Right ventricle myocardium superior (tissue), 1 donor: Measurements from ENCODE around the gene COBL. TPM values are rescaled to one million over a fixed set of nuclear protein-coding genes. Genes with fewer than 3 reads are reported as not detected.

Source experiments
- ATAC-seq: fragments of 200-7000 bp; cut with Tn5 transposase; one replicate; pipeline ENCODE4 v1.9.1; 2020; ENCODE audit warnings: mild to moderate bottlenecking; ENCODE audit not compliant: poor library complexity
- DNase-seq: peaks from one replicate; pipeline ENCODE4 v3.0.0-alpha.2; 2020
- intact Hi-C: fragments of 100-400 bp; cut with DNase I; formaldehyde crosslinking; loops from one replicate; pipeline ENCODE4 v1.11.2; 2022
- total RNA-seq: library from RNA; stranded (reverse); fragmentation: NEBNext Ultra II Directional; extraction: Animal tissue kit (Norgen Biotek cat#: 25700); gene quantifications from one replicate; pipeline ENCODE4 v1.2.1, GENCODE V29; 2021
- donor health status: DM: no; HTN: yes; CAD: no; lungs with severe emphysema.

COBL gene
- total RNA-seq, 1 donor from 2014 or later, result 76.5 TPM

GRCh38 chr7:51019891-51020870 lies 296.4 kb downstream of the COBL start:
- intact Hi-C loops, result no loop called here
- no peak for ATAC-seq
- DNase-seq, result no peak

DNA sequence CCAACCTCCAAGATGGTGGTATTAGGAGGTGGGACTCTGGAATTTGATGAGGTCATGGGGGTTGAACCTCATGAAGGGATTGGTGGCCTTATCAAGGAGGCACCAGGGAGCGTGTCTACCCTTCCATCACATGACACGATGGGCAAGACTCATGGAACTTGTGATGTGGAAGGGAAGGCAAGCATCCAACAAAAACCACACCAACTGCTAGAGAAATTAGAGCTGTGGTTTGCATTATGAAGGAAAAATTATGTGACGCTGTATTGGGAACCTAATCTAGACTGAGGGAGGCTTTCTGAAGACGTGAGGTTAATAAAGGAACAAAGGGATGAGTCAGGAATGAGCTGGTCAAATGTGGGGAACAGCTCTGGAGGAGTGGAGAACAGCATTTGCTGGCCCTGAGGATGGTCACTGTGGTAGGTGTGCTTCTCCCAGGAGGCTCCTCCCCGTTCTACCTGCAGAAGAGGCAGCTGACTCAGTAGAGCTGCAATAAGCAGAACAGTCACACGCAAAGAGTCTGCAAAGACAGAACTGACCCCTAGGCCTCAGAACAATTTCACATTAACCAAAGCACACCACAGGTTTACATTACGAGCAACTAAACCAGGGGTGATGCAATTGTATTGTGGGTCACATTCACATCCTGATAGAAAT lies 297.3 kb downstream of the COBL start:
- no peak for DNase-seq
- intact Hi-C loops, result no loop called here
- no peak for ATAC-seq

DNA sequence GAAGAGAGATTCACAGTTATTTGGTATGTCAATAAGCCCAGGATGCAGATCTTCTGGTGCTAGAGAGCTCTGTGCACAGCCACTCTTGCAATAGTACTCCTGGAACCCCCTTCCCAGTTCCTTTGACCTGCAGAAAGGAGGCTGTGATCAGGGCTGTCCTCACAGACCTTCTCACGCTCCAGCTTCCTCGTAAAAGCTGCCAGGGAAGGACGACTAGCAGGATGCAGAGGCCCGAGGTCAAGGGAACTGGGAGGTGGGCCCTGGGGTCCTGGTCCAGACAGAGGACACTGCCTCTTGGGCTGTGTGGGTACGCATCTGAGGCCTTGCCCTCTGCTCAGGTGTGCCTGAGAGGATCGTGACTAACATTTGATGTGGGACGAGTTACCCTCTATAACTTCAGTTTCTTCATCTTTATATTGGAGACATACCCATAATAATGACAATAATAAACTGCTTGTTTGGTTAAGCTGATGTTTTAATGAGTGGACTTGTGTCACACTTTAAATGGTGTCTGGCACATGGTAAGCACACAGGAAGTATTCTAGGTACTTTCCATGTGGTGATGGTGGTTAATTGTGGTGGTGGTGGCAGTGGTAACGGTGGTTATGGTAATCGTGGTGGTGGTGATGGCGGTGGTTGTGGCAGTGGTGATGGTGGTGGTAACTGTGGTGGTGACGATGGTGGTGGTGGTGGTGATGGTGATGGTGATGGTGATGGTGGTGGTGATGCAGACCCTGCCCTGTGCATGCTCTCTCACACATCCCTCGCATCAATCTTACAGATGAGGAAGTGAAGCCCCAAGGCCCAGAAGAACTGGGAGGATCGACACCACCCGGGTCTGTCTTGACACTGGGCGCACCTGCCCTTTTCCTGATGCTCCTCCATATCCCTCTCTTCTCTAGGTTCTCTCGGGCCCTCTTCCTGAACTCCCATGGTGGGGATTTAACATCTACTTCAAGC lies 298.8 kb downstream of the COBL start:
- DNase-seq (no peak), ATAC-seq (no peak)
- intact Hi-C loops, result no loop called here

GRCh38 chr7:51016546-51016945 lies 300.1 kb downstream of the COBL start:
- ATAC-seq (no peak), DNase-seq (no peak)

GRCh38 chr7:51015581-51015980 lies 301.0 kb downstream of the COBL start:
- no peak for ATAC-seq
- DNase-seq, result no peak
- intact Hi-C loops, result no loop called here

More at GRCh38 chr7:51016546-51016945, 300.1 kb downstream of the COBL start:
- intact Hi-C loops, result no loop called here

DNA sequence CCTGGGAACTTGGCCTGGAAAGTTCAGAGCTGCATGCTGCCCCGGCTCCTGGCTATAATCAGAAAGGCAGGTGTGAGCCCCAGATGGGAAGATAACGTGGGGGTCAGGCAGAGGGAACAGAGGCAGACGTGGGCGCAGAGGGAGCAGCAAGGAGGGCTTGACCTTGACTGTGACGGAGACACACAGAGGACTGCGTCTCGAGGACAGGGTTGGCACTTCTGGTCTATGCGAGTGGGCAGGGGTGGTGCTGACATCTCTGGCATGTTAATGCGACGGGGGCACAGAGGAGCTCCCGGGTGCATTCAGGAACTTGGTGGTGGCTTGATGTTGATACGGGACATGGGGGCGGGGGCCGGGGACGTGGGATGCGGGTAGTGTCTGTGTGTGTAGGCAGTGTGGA lies 301.8 kb downstream of the COBL start:
- intact Hi-C loops, result no loop called here
- ATAC-seq (no peak), DNase-seq (no peak)

GRCh38 chr7:51013861-51014511 lies 302.6 kb downstream of the COBL start:
- no peak for DNase-seq
- ATAC-seq, result no peak
- intact Hi-C loops, result no loop called here

- no peak for DNase-seq
- intact Hi-C loops, result no loop called here
- peak; percentile 46 for ATAC-seq
These were observed 303.3 kb downstream of the COBL start for GRCh38 chr7:51013218-51013786.

DNA sequence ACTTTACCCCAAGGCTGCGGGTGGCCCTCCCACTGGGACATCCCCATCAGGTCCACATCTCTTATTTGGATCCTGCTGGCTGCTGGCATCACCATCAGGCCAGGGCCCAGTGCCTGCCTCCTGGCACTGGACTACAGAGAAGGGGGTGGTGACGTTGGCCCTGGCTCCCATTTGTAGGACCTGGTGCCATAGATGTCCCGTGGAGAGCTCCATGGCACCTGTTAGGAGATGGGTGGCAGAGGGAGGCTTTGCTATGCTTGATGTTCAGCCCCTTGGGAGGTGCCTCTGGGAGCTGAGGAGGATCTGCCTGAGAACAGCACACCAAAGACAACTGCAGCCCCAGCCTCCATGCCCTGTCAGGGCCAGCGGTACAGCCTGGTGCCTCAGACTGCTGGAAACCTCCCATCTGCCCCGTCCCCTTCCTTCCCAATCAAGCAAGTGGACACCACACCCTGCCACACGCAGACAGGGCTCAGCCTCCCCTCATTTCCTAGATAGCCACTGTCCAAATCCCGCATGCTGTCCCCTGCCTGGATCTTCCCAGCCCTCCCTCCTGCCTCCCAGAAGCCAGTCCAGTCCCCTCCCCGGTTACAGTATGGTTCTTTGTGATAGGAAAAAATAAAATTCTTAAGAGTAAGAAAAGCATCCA lies 303.9 kb downstream of the COBL start:
- intact Hi-C loops, result no loop called here
- no peak for DNase-seq
- ATAC-seq, result no peak

DNA sequence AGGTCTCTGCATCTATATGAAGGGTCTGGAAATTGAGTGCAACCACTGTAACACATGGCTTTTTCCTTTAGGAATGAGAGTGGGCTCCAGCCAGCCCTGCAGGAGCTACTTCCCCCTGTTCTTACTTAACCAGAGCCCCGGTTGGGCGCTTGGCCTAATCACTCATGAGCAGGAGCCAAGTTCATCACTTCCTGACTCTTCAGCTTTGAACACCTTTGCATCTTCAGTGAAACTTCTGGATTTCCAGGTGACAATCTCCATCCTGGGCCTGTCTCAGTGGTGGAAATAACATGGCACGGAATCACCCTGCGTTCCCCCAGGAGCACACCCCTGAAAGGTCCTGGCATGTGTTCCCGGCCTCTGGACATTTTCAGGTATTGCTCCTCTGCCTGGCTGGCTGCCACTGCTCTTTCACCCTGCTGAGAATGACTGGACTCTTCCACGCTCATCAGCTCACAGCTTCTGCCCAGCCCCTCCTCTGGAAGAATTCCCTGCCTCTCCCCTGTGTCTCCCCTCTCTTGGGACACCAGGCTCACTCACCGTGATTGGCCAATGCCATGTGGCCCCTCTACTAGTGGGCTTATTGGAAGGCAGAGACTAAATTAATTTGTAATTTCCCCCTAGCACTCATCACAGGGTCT lies 304.8 kb downstream of the COBL start:
- ATAC-seq, result no peak
- intact Hi-C loops, result no loop called here
- DNase-seq, result no peak

GRCh38 chr7:51010534-51010933 lies 306.1 kb downstream of the COBL start:
- no peak for DNase-seq
- ATAC-seq, result peak; percentile 9
- intact Hi-C loops, result no loop called here

- ATAC-seq (peak; percentile 55), DNase-seq (no peak)
- intact Hi-C loops, result no loop called here
These were observed 306.7 kb downstream of the COBL start for GRCh38 chr7:51009716-51010496.

- intact Hi-C loops, result no loop called here
- no peak for ATAC-seq
These were observed 308.8 kb downstream of the COBL start for GRCh38 chr7:51007551-51008505.

GRCh38 chr7:51006483-51007235 lies 309.9 kb downstream of the COBL start:
- DNase-seq (no peak), ATAC-seq (no peak)
- intact Hi-C loops, result no loop called here

More at GRCh38 chr7:51007551-51008505, 308.8 kb downstream of the COBL start:
- DNase-seq, result no peak

GRCh38 chr7:51005074-51005473 lies 311.5 kb downstream of the COBL start:
- no peak for DNase-seq
- intact Hi-C loops, result no loop called here
- no peak for ATAC-seq
